Testis (tissue), 3 donors: ENCODE results near the gene MYO1D. TPM values are rescaled to one million over a fixed set of nuclear protein-coding genes. Genes with fewer than 3 reads are reported as not detected.

Source experiments
- DNase-seq: peaks from one replicate; pipeline ENCODE4 v3.0.0-alpha.2; 2019
- H3K27ac ChIP-seq, 2 donors: fragments of 200-600 bp; sonication (generic); one replicate each; pipeline ENCODE4 v1.5.1; 2019
- H3K27me3 ChIP-seq: fragments of 200-600 bp; sonication (generic); one replicate; pipeline ENCODE4 v1.5.1; 2019
- H3K36me3 ChIP-seq: fragments of 200-600 bp; sonication (generic); one replicate; pipeline ENCODE4 v1.5.1; 2017; ENCODE audit warnings: low read depth; ENCODE audit errors: missing control alignments
- H3K4me1 ChIP-seq: fragments of 200-600 bp; sonication (generic); one replicate; pipeline ENCODE4 v1.5.1; 2019
- H3K4me3 ChIP-seq, 2 donors: fragments of 200-600 bp; sonication (generic); one replicate each; pipeline ENCODE4 v1.5.1; 2017 to 2019
- H3K9me3 ChIP-seq: fragments of 200-600 bp; sonication (generic); one replicate; pipeline ENCODE4 v1.5.1; 2017
- POLR2A ChIP-seq: fragments of 450-650 bp; IDR thresholded peaks from one replicate; pipeline ENCODE4 v1.6.1; 2017; ENCODE audit warnings: antibody characterized with exemption, mild to moderate bottlenecking, moderate library complexity
- WGBS, 2 donors: methylation state at CpG; one replicate each; pipeline ENCODE4 v1.1.5; 2018; 5-methylcytosine and 5-hydroxymethylcytosine counted together
- intact Hi-C: fragments of 100-400 bp; cut with DNase I; formaldehyde crosslinking; loops from one replicate; pipeline ENCODE4 v1.15.1; 2023; ENCODE audit warnings: low total_unique reads
- polyA plus RNA-seq: library from polyadenylated mRNA; stranded (reverse); fragments of 350-450 nt; fragmentation: Illumina TruSeq; extraction: RNeasy Lipid Tissue Mini Kit (QIAGEN cat#74804); gene quantifications from one replicate; pipeline ENCODE4 v1.2.3, GENCODE V29; 2014; ENCODE audit warnings: low read depth, low replicate concordance; ENCODE audit not compliant: insufficient read depth
- total RNA-seq, 2 donors: library from RNA; depleted of rRNA; stranded (reverse); fragments of >200 nt; gene quantifications; one replicate each; pipeline ENCODE4 v1.2.3, GENCODE V29; 2016
- TF ChIP-seq, protein P1 (sequence below), 3 experiments: fragments of 450-650 bp in 2 of 3; fragments of 200-600 bp in 1 of 3; sonication (generic) in 1 of 3; IDR thresholded peaks; one replicate each; pipeline ENCODE4 v1.5.1; 2016 to 2019; ENCODE audit warnings: antibody characterized with exemption in 3 of 3, mild to moderate bottlenecking in 2 of 3, moderate library complexity in 1 of 3

MYO1D gene
- total and polyA plus RNA-seq, 3 donors from 2014 or later: 29.5 to 34.1 (median 33.6) TPM

GRCh38 chr17:32904891-32905290 is 28.0 kb upstream of the MYO1D start:
- H3K27me3 ChIP-seq: no peaks in the 10 kb centered on the region
- WGBS, 2 donors: 73 to 74% methylated on average over 3 of the region's 3 CpGs
- H3K4me1 ChIP-seq: peaks cover 3% of the 10 kb centered on the region
- DNase-seq: no peak
- no peaks in the 10 kb centered on the region for H3K9me3 ChIP-seq
- H3K27ac ChIP-seq: no peak overlapping the region
- H3K4me3 ChIP-seq: no peak overlapping the region
- no peaks in the 10 kb centered on the region for H3K36me3 ChIP-seq
- TF ChIP-seq, protein P1, sequence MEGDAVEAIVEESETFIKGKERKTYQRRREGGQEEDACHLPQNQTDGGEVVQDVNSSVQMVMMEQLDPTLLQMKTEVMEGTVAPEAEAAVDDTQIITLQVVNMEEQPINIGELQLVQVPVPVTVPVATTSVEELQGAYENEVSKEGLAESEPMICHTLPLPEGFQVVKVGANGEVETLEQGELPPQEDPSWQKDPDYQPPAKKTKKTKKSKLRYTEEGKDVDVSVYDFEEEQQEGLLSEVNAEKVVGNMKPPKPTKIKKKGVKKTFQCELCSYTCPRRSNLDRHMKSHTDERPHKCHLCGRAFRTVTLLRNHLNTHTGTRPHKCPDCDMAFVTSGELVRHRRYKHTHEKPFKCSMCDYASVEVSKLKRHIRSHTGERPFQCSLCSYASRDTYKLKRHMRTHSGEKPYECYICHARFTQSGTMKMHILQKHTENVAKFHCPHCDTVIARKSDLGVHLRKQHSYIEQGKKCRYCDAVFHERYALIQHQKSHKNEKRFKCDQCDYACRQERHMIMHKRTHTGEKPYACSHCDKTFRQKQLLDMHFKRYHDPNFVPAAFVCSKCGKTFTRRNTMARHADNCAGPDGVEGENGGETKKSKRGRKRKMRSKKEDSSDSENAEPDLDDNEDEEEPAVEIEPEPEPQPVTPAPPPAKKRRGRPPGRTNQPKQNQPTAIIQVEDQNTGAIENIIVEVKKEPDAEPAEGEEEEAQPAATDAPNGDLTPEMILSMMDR (IDR thresholded peaks at IDR 0.05): no peak
- TF ChIP-seq POLR2A: no peak
- intact Hi-C loops: no loop called here

DNA sequence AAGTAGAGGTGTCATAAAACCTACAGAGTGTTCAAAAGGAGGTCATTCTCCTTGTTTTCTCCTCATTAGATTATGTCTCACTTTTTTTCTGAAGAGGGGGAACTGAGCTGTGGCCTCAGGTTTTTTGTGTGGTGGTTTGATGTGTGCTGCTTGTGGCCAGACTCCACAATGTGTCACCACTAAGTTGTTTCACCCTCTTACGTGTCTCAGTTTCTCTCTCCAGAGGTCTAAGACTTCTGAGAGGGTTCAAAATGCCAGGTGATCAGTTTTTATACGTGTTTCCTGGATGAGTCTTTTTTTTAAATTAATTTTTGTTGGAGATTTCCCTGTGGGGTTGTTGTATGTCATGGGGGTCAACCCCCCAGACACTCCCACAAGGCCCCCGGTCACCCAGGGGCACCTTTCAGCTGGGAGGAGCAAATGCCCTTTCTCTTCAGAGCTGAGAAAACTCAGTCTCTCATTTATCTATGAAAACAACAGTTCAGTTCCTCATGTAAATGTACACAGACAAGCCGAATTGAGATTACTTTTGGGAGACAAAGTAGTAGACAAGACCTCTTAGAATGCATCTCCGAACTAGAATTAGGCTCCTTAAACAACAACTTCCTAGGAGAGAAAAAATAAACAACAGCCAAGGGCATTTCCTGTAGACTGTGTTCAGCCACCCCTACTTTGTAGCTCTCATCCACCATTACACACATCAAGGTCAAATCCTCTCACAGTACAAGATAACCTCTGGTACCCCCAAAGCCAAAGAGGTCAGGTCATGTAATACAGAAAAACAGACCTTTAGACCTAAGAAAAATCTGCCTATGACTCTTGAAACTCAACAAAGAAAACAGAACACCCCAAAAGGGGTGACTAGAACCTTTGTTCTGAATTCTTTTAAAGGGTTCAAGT is 27.1 kb upstream of the MYO1D start:
- H3K4me1 ChIP-seq: no peaks in the 10 kb centered on the region
- 81 to 82% methylated on average over 5 of the region's 5 CpGs for WGBS, 2 donors
- no peak overlapping the region for H3K4me3 ChIP-seq
- TF ChIP-seq, protein P1 (IDR thresholded peaks at IDR 0.05): no peak
- no peak for TF ChIP-seq POLR2A
- no peaks in the 10 kb centered on the region for H3K27me3 ChIP-seq
- H3K27ac ChIP-seq: no peak overlapping the region
- no peak for DNase-seq
- no peaks in the 10 kb centered on the region for H3K36me3 ChIP-seq
- no peaks in the 10 kb centered on the region for H3K9me3 ChIP-seq
- intact Hi-C loops: no loop called here

DNA sequence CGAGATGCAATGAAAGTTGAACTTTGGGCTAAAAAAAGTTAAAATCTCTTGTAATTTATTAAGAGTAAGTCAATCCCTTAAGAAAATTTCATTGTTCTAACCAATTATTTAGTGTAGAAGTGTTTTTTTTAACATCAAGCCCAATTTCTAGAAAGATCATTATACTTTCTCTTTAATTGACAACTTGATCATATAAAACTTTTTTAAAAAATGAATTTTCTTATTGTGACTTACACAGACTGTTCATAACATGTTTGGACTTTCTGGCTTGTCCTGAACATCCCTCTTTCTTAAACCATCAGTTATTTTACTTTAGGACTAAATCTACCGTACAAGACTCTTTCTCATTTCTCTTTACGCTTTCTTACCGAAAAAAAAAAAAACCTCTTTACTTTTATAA is 24.8 kb upstream of the MYO1D start:
- Histone ChIP-seq H3K9me3 (no peaks in the 10 kb centered on the region), H3K27me3 (no peaks in the 10 kb centered on the region), H3K36me3 (no peaks in the 10 kb centered on the region), H3K4me3 (no peak overlapping the region), H3K4me1 (no peaks in the 10 kb centered on the region), H3K27ac (no peak overlapping the region)
- intact Hi-C loops: no loop called here
- WGBS, 2 donors: 87 to 96% methylated on average over 4 of the region's 4 CpGs
- TF ChIP-seq, protein P1 (IDR thresholded peaks at IDR 0.05): no peak
- no peak for TF ChIP-seq POLR2A
- DNase-seq: no peak

DNA sequence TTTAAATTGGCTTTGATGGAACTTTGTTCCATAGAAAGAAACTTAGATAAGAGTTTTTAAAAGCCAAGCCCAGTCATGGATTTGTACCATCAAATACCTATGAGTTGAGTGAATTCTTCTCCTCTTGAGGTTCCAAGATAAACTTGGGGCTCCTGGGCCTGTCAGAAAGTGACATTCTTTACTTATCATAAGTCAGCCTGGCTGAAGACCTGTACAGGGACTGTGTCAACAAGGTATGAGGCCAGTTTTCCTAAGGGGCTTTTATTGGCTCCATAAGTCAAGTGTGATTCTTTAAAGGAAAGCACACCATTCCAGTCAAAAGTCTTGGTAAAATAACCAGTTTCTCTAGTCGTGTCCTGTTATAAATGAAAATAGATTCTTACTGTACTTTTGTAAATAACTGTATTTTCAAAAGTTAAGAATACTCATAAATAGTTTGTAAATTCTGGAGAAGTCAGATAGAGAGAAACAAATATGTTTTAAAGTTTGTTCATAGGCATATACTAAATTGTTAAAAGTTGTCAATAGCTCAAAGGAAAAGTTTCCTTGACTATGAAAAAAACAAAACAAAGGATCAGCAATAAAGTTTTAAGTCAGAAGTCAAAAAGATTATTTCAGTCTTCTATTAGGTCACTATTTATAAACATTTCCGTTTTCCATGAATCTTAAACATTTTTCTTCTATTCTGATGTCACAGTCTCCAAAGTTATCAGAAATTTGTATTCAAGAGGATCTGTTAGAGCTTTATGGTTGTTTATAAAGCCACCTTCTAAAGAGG is 22.5 kb upstream of the MYO1D start:
- Histone ChIP-seq H3K27ac (no peak overlapping the region), H3K4me1 (no peaks in the 10 kb centered on the region), H3K36me3 (no peaks in the 10 kb centered on the region), H3K27me3 (no peaks in the 10 kb centered on the region), H3K9me3 (no peaks in the 10 kb centered on the region), H3K4me3 (no peak overlapping the region)
- DNase-seq: no peak
- intact Hi-C loops: no loop called here
- TF ChIP-seq, protein P1 (IDR thresholded peaks at IDR 0.05): no peak
- no peak for TF ChIP-seq POLR2A
- WGBS, 2 donors: 77 to 84% methylated on average over 2 of the region's 2 CpGs
